ENCODE measurements around the gene S100A16. TPM values are rescaled to one million over a fixed set of nuclear protein-coding genes. Genes with fewer than 3 reads are reported as not detected.
"Not testable (repeated sequence)": the region's sequence is repeated elsewhere in the genome, so short reads cannot be mapped to it uniquely, and the experiment has no call there.

S100A16 gene
- total RNA-seq, 1 donor from 2014 or later = 886 TPM

DNA sequence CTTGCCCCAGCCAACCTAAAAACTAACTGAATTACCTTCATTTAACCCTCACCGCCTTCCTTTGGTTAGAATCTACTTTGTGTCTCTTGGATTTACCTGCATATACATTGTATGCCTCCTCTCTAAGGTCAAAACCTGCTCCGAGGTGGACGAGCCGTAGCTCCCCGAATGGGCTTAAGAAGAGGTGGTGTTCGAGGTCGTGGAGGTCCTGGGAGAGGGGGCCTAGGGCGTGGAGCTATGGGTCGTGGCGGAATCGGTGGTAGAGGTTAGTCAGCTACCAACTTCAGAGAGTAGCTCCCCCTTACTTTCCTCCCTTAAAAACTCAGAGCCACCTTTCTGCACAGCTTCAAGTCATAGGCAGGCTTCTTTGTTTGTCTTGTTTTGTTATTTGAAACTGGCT lies 30.2 kb upstream of the S100A16 start:
- DNase-seq (ENCODE audit: low read depth) = no peak
- H3K36me3 ChIP-seq (ENCODE audit: control insufficient read depth, insufficient read depth, low read length) = peaks cover 23% of the 10 kb centered on the region

DNA sequence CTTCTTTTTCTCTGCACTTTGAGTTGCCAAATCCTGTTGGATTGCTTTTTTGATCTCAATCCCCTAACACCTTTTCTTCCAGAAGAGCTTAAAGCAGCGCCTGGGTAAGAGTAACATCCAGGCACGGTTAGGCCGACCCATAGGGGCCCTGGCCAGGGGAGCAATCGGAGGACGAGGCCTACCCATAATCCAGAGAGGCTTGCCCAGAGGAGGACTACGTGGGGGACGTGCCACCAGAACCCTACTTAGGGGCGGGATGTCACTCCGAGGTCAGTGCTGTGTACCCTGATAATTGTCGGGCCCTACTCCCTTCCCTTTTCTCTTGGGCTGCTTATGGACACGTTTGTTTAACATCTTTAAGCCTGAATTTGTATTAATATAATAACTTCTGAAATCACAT lies 29.2 kb upstream of the S100A16 start:
- FAIRE-seq (no peak), DNase-seq (ENCODE audit: low read depth) (no peak)
- TF ChIP-seq CTCF (IDR thresholded peaks at IDR 0.05; ENCODE audit: insufficient read depth, low read length, severe bottlenecking) = no peak
- Histone ChIP-seq H3K27me3 (ENCODE audit: control insufficient read depth, insufficient read depth, low read length) (no peaks in the 10 kb centered on the region), H3K4me3 (ENCODE audit: low read depth, low read length) (no peak overlapping the region), H3K36me3 (ENCODE audit: control insufficient read depth, insufficient read depth, low read length) (peaks cover 23% of the 10 kb centered on the region)

More for the DNA sequence above, 30.2 kb upstream of the S100A16 start:
- H3K4me3 ChIP-seq (ENCODE audit: low read depth, low read length) = no peak overlapping the region
- FAIRE-seq = no peak
- no peaks in the 10 kb centered on the region for H3K27me3 ChIP-seq (ENCODE audit: control insufficient read depth, insufficient read depth, low read length)
- no peak for TF ChIP-seq CTCF (IDR thresholded peaks at IDR 0.05; ENCODE audit: insufficient read depth, low read length, severe bottlenecking)

DNA sequence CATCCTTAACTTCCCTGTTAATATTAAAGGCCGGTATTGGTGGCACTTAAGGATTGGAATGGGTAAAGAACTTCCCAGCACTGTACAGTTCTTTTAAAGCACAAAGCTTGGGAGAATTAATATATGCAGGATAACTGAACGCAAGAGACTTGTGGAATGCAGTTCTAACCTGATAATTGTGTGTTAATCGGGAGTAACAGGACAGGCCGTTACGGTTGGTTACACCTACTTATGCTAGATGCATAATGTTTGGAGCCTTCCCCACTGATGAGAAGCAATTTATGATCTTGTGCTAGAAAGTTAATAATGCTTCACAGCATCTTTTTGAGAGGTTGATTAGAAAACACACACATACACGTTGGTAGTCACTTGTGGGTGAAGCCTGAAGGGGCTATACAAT lies 27.9 kb upstream of the S100A16 start:
- DNase-seq (ENCODE audit: low read depth) = no peak
- Histone ChIP-seq H3K4me3 (ENCODE audit: low read depth, low read length) (no peak overlapping the region), H3K27me3 (ENCODE audit: control insufficient read depth, insufficient read depth, low read length) (no peaks in the 10 kb centered on the region), H3K36me3 (ENCODE audit: control insufficient read depth, insufficient read depth, low read length) (peaks cover 29% of the 10 kb centered on the region)
- TF ChIP-seq CTCF (IDR thresholded peaks at IDR 0.05; ENCODE audit: insufficient read depth, low read length, severe bottlenecking) = no peak
- FAIRE-seq = no peak

- peaks cover 30% of the 10 kb centered on the region for H3K36me3 ChIP-seq (ENCODE audit: control insufficient read depth, insufficient read depth, low read length)
- FAIRE-seq; H3K27me3 ChIP-seq (ENCODE audit: control insufficient read depth, insufficient read depth, low read length); DNase-seq (ENCODE audit: low read depth); H3K4me3 ChIP-seq (ENCODE audit: low read depth, low read length): not testable (repeated sequence)
Measured at GRCh38 chr1:153640213-153640612, 27.3 kb upstream of the S100A16 start.

DNA sequence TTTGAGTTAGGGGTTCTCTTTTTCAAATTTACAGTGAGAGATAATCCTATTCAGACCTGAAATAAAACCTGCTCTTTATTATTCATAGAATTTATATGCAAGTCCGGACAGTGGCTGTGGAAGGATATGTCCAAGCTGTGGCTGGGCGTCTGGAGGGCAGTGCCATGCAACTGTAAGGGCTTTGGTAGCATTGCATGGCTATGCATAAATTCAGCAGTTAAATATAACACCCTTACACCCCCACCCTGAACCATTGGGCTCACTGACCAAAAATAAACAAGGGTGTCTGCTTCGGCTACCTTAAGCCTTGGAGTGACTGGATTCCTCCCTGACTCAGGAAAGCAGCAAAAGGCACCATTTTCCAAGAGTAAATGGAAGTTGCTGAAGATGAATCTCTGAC lies 26.3 kb upstream of the S100A16 start:
- no peak for DNase-seq (ENCODE audit: low read depth)
- Histone ChIP-seq H3K36me3 (ENCODE audit: control insufficient read depth, insufficient read depth, low read length) (peaks cover 29% of the 10 kb centered on the region), H3K4me3 (ENCODE audit: low read depth, low read length) (no peak overlapping the region), H3K27me3 (ENCODE audit: control insufficient read depth, insufficient read depth, low read length) (no peaks in the 10 kb centered on the region)
- FAIRE-seq = no peak
- TF ChIP-seq CTCF (IDR thresholded peaks at IDR 0.05; ENCODE audit: insufficient read depth, low read length, severe bottlenecking) = no peak

DNA sequence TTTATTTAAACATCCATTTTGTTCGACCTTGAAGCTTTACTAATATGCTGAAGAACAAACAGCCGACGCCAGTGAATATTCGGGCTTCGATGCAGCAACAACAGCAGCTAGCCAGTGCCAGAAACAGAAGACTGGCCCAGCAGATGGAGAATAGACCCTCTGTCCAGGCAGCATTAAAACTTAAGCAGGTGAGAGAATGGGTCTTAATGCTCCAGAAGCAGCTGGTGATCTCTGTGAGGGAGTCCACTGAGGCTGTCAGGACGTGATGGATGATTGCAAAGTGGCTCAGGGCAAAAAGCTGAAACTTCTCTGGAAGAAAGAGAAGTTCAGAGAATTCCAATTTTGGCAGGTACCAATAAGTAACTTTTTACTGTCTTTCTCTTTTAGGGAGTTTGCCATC lies 25.3 kb upstream of the S100A16 start:
- peaks cover 25% of the 10 kb centered on the region for H3K36me3 ChIP-seq (ENCODE audit: control insufficient read depth, insufficient read depth, low read length)
- H3K4me3 ChIP-seq (ENCODE audit: low read depth, low read length) = no peak overlapping the region
- no peak for FAIRE-seq
- H3K27me3 ChIP-seq (ENCODE audit: control insufficient read depth, insufficient read depth, low read length) = no peaks in the 10 kb centered on the region
- no peak for TF ChIP-seq CTCF (IDR thresholded peaks at IDR 0.05; ENCODE audit: insufficient read depth, low read length, severe bottlenecking)
- DNase-seq (ENCODE audit: low read depth) = no peak

All from bronchial epithelial cell (primary cell).